Common myeloid progenitor, CD34-positive (primary cell): ENCODE data around the gene CAST.

ENCODE experiments used
- CTCF ChIA-PET: fragments of 350-600 bp; sonication (Branson Sonifier 250); formaldehyde crosslinking; loops from one replicate; lab custom pipeline; 2021; ENCODE audit warnings: antibody characterized with exemption; lab: Charles Lee
- POLR2A ChIA-PET: fragments of 350-600 bp; sonication (Branson Sonifier 250); formaldehyde crosslinking; loops from one replicate; lab custom pipeline; 2021; ENCODE audit warnings: antibody characterized with exemption; lab: Charles Lee
- DNase-seq, 3 donors: peaks; one replicate each; pipeline versions ENCODE4 v3.0.0 to v3.0.0-alpha.2; 2013
- H3K27ac ChIP-seq, 2 experiments: 1 replicate in 1 of 2; 2 replicates in 1 of 2; pipeline ENCODE4 v1.7.0; 2013; ENCODE audit warnings: inconsistent platforms in 2 of 2, low read length in 2 of 2, mild to moderate bottlenecking in 2 of 2, low read depth in 1 of 2, moderate library complexity in 1 of 2; ENCODE audit not compliant: severe bottlenecking in 2 of 2, insufficient read depth in 1 of 2, poor library complexity in 1 of 2
- H3K27me3 ChIP-seq, 5 experiments: replicated peaks in 2 of 5; 1 replicate in 3 of 5; 2 replicates in 2 of 5; pipeline versions ENCODE4 v1.6.1 to v1.7.0; 2013; ENCODE audit warnings: low read length in 4 of 5, mild to moderate bottlenecking in 2 of 5, moderate library complexity in 2 of 5, inconsistent platforms in 1 of 5; ENCODE audit not compliant: insufficient read depth in 5 of 5, control insufficient read depth in 4 of 5
- H3K36me3 ChIP-seq, 4 experiments: 1 replicate in 2 of 4; 2 replicates in 2 of 4; pipeline versions ENCODE4 v1.6.1 to v1.7.0; 2013; ENCODE audit warnings: low read length in 3 of 4, control low read depth in 1 of 4, mild to moderate bottlenecking in 1 of 4; ENCODE audit not compliant: control insufficient read depth in 4 of 4, insufficient read depth in 4 of 4
- H3K4me1 ChIP-seq, 4 experiments: 1 replicate in 3 of 4; 2 replicates in 1 of 4; pipeline versions ENCODE4 v1.6.1 to v1.7.1; 2013; ENCODE audit warnings: low read length in 3 of 4, mild to moderate bottlenecking in 3 of 4, control low read depth in 1 of 4, inconsistent platforms in 1 of 4, moderate library complexity in 1 of 4; ENCODE audit not compliant: control insufficient read depth in 4 of 4, insufficient read depth in 4 of 4; ENCODE audit errors: control extremely low read depth in 1 of 4
- H3K4me3 ChIP-seq, 7 experiments: 1 replicate in 4 of 7; 2 replicates in 3 of 7; pipeline versions ENCODE4 v1.5.1 to v1.7.0; 2013; ENCODE audit warnings: mild to moderate bottlenecking in 7 of 7, low read length in 6 of 7, moderate library complexity in 6 of 7, inconsistent platforms in 2 of 7, low read depth in 2 of 7, control low read depth in 1 of 7; ENCODE audit not compliant: insufficient read depth in 4 of 7, control insufficient read depth in 1 of 7; ENCODE audit errors: extremely low read depth in 1 of 7
- H3K9me3 ChIP-seq, 5 experiments: 1 replicate in 4 of 5; 2 replicates in 1 of 5; pipeline versions ENCODE4 v1.6.1 to v1.7.1; 2013; ENCODE audit warnings: low read length in 4 of 5, mild to moderate bottlenecking in 2 of 5, inconsistent platforms in 1 of 5, low read depth in 1 of 5, moderate library complexity in 1 of 5; ENCODE audit not compliant: control insufficient read depth in 4 of 5, insufficient read depth in 2 of 5; ENCODE audit errors: control extremely low read depth in 1 of 5
- WGBS: methylation state at CpG from one replicate; pipeline ENCODE4 v1.1.5; 2013; ENCODE audit not compliant: insufficient coverage; 5-methylcytosine and 5-hydroxymethylcytosine counted together

Gene CAST

DNA sequence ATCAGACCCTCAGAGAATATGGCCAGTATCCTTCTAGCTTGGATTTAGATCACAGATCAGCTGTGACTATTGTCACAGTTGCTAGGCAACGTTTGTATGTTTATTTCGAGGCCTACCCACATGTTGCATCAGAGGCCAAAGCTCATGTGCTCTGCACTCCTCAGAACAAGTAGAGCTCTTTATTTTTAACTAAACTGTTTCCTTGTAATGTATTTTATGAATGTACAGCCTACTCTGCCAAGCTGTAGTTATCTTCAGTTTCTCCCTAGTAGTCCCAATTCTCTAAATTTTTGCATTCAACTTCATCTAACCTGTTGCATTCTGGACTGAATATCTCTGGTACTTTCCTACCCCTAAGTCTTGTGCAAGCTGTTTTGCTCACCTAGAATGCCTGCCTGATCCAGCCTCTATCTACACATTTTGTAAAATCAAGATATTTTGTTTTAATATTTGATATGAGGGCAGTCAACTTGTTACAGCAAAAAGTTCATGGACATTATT lies 52.8 kb downstream of the CAST start:
- CTCF ChIA-PET, result interaction anchor here (0.6 to 2.6 kb wide), 6 partner anchors 8 to 28 kb away, joined by 3 to 10 read pairs (median 4); no protein-coding TSS in a partner anchor
- 65% methylated on average over 2 of the region's 2 CpGs for WGBS
- peak; percentile 77 to 94 (median 91) for DNase-seq
- POLR2A ChIA-PET, result interaction anchor here (0.8 kb wide), 1 partner anchor 9 kb away, joined by 4 read pairs; no protein-coding TSS in a partner anchor
- Histone ChIP-seq H3K27ac (peak overlapping the region; percentile 29 to 83), H3K36me3 (no peaks in the 10 kb centered on the region), H3K4me3 (peak overlapping the region in 1 of 7 experiments; percentile 19), H3K27me3 (no peaks in the 10 kb centered on the region), H3K4me1 (peaks cover 0 to 17% (median 10%) of the 10 kb centered on the region in 4 experiments), H3K9me3 (no peaks in the 10 kb centered on the region)

DNA sequence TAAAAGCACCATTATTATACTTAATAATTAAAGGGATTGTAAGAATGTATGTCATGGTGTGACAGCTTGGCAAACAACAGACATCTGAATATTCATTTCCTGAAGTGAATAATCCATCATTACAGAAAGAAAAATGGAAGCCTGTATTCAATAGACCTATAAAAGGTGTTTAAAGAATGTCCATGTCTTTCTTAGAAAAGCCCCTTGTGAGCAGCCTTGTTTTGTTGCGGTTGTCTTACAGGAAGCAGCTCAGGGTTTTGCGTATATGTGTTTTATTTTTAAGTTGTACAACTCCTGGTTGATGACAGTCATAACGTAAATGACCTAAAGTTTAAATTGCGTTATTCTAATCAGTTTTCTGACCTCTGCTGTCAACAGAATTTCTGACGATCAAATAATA lies 53.8 kb downstream of the CAST start:
- no peak overlapping the region for H3K27ac ChIP-seq
- H3K36me3 ChIP-seq, result no peaks in the 10 kb centered on the region
- 100% methylated on average over 2 of the region's 5 CpGs for WGBS
- H3K27me3 ChIP-seq, result no peaks in the 10 kb centered on the region
- no peak overlapping the region for H3K4me3 ChIP-seq
- peaks cover 0 to 17% (median 10%) of the 10 kb centered on the region in 4 experiments for H3K4me1 ChIP-seq
- no peaks in the 10 kb centered on the region for H3K9me3 ChIP-seq
- no peak for DNase-seq
- POLR2A ChIA-PET, result no interaction called here
- CTCF ChIA-PET, result interaction anchor here (1.2 to 1.5 kb wide), 2 partner anchors 10 to 34 kb away, joined by 3 to 4 read pairs; no protein-coding TSS in a partner anchor

DNA sequence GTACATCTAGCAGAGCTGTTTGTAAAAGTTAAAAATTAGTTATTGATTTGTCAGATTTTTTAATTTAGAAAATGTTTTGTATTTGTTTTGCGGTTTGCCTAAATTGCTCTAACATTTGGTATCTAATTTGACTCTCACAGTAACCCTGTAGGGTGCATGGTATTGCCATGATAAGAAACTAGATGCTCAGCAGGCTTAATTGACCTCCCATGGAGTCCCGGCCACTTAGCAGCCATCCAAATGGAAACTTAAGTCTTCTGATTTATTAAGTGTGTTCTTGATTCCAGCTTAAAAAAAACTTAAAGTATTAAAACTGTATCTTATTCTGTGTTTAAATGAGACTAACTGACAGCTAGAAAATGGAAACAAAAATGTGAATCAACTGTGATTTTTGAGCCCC lies 54.5 kb downstream of the CAST start:
- Histone ChIP-seq H3K27me3 (no peaks in the 10 kb centered on the region), H3K27ac (no peak overlapping the region), H3K9me3 (no peaks in the 10 kb centered on the region), H3K4me3 (no peak overlapping the region), H3K4me1 (peaks cover 0 to 17% (median 10%) of the 10 kb centered on the region in 4 experiments), H3K36me3 (no peaks in the 10 kb centered on the region)
- DNase-seq, result no peak
- 0% methylated on average over 1 of the region's 2 CpGs for WGBS
- ChIA-PET POLR2A (no interaction called here), CTCF (interaction anchor here (0.7 to 1.5 kb wide), 6 partner anchors 9 to 62 kb away, joined by 3 to 4 read pairs (median 3); no protein-coding TSS in a partner anchor)

DNA sequence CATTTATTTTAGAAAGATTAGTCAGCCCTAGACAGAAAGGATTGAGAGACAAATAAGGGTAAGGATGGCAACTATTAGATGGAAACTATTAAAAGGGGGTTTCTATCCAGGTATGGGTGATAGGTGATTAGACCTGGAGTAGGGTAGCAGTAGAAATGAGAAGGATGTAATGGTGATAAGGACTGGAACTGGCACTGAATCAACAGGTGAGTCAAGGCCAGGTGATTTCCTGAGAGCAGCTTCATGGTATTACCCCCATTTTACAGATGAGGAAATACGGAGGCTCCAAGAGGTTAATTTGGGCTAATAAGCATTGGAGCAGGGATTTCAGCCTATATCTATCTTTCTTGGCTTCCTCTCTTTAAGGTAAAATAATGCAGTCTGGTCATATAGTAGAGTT lies 55.7 kb downstream of the CAST start:
- Histone ChIP-seq H3K27ac (no peak overlapping the region), H3K9me3 (no peaks in the 10 kb centered on the region), H3K36me3 (peaks cover 0 to 5% (median 0%) of the 10 kb centered on the region in 4 experiments), H3K27me3 (no peaks in the 10 kb centered on the region), H3K4me3 (no peak overlapping the region), H3K4me1 (peaks cover 0 to 17% (median 10%) of the 10 kb centered on the region in 4 experiments)
- WGBS, result no CpG with 5 or more reads among the region's 1 CpG
- POLR2A ChIA-PET, result no interaction called here
- no peak for DNase-seq
- CTCF ChIA-PET, result no interaction called here

DNA sequence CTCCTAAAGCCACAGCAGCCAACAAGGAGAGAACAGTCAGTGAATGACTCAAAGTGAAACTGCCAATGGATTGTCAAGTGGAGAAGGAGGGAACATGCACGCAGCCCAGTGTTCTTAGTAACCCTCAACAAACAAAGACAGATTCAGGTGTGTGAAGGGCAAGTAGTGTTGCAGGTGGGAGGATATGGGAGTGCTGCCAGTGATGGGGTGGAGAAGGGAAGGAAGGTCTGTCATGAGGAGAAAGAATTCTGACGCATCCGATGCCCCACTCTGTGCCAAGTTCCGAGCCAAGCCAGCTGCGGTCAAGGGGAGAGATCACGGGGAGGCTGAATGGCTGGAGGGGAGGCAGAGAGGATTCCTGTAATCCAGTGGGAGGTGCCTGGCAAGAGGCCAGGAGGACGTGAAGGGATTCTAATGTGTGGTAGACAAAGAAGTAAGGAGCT lies 56.5 kb downstream of the CAST start:
- no peak overlapping the region for H3K27ac ChIP-seq
- H3K9me3 ChIP-seq, result no peaks in the 10 kb centered on the region
- DNase-seq, result no peak
- peaks cover 0 to 17% (median 10%) of the 10 kb centered on the region in 4 experiments for H3K4me1 ChIP-seq
- POLR2A ChIA-PET, result no interaction called here
- no peak overlapping the region for H3K4me3 ChIP-seq
- H3K36me3 ChIP-seq, result peaks cover 0 to 6% (median 0%) of the 10 kb centered on the region in 4 experiments
- H3K27me3 ChIP-seq, result no peaks in the 10 kb centered on the region
- CTCF ChIA-PET, result interaction anchor here (1.3 kb wide), 1 partner anchor 10 kb away, joined by 4 read pairs; no protein-coding TSS in a partner anchor
- WGBS, result 100% methylated on average over 5 of the region's 7 CpGs

DNA sequence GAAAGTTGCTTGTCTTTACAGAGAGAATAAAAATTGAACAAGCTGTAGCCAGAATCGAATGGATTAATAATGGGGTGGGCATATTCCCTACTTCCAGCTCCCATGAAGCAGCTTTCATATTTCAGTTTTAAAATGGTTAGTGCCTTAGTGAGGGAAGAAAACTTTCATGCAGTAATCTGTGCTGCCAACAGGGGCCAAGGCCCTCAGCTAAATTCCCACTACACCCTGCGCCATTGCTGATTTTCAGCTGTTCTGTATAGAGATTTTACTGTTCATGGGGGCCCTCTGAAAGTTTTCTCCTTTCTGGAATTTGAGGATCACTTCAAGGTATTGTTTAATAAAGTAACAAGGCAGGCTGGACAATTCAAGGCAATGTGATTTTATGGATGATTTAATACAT lies 58.2 kb downstream of the CAST start:
- ChIA-PET POLR2A (no interaction called here), CTCF (interaction anchor here (0.8 to 1.2 kb wide), 5 partner anchors 9 to 413 kb away, joined by 3 to 4 read pairs (median 3); no protein-coding TSS in a partner anchor)
- DNase-seq, result no peak
- no CpG with 5 or more reads among the region's 2 CpGs for WGBS
- no peak overlapping the region for H3K4me3 ChIP-seq
- no peak overlapping the region for H3K27ac ChIP-seq
- peaks cover 0 to 3% (median under 1%) of the 10 kb centered on the region in 4 experiments for H3K4me1 ChIP-seq
- H3K27me3 ChIP-seq, result no peaks in the 10 kb centered on the region
- H3K36me3 ChIP-seq, result peaks cover 0 to 6% (median 2%) of the 10 kb centered on the region in 4 experiments
- no peaks in the 10 kb centered on the region for H3K9me3 ChIP-seq

DNA sequence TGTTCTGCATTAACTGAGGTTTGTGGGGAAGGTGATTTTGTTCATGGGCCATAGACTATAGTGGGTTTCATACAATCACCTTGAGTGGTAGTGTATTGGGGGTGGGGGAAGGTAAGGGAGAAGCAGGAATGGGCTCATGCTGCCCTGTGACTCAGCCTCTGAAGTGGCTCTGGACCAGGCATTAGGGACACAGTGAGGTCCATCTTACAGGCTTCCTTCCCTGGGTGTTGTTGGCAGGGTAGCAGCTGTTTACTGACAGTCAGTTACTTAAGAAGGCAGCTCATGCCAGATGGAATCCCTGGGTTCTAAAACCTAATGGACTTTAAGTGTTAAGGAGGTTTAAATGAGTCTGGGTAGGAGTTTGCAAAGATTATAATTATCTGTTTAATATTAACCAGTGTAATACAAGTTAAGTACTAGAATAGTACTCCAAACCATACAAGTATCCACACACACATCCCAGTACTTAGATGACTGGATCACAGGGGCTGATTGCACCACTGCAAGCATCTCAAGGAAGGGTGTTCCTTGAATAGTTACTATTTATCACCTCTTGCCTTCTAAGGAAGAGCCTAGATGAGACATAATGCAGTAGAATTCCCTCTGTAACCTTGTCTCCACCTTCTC lies 59.3 kb downstream of the CAST start:
- Histone ChIP-seq H3K27me3 (no peaks in the 10 kb centered on the region), H3K9me3 (no peaks in the 10 kb centered on the region), H3K36me3 (peaks cover 0 to 6% (median 2%) of the 10 kb centered on the region in 4 experiments), H3K4me3 (no peak overlapping the region), H3K4me1 (no peaks in the 10 kb centered on the region), H3K27ac (no peak overlapping the region)
- ChIA-PET CTCF (interaction anchor here (1.0 kb wide), 1 partner anchor 34 kb away, joined by 3 read pairs; no protein-coding TSS in a partner anchor), POLR2A (no interaction called here)
- no peak for DNase-seq
